SHP77 (cell line): Measurements from ENCODE around the gene CDKAL1.
"Not testable (repeated sequence)": the region's sequence is repeated elsewhere in the genome, so short reads cannot be mapped to it uniquely, and the experiment has no call there.

Experiments used
- DNase-seq, 2 experiments: peaks; one replicate each; lab custom pipeline; 2025; lab: John Stamatoyannopoulos, UW

CDKAL1 gene

GRCh38 chr6:20797597-20797996, 263.3 kb downstream of the CDKAL1 start:
- no peak for DNase-seq

GRCh38 chr6:20800229-20800628, 266.0 kb downstream of the CDKAL1 start:
- no peak for DNase-seq

- DNase-seq, result no peak
These were observed 266.4 kb downstream of the CDKAL1 start for GRCh38 chr6:20800653-20801052.

GRCh38 chr6:20801595-20801994, 267.3 kb downstream of the CDKAL1 start:
- DNase-seq, result no peak

GRCh38 chr6:20802596-20802995, 268.3 kb downstream of the CDKAL1 start:
- no peak for DNase-seq

GRCh38 chr6:20805021-20805420, 270.8 kb downstream of the CDKAL1 start:
- no peak for DNase-seq

- no peak for DNase-seq
These were observed 272.4 kb downstream of the CDKAL1 start for GRCh38 chr6:20806669-20807068.

- no peak for DNase-seq
These were observed 274.2 kb downstream of the CDKAL1 start for GRCh38 chr6:20808439-20808838.

GRCh38 chr6:20808924-20809323, 274.7 kb downstream of the CDKAL1 start:
- DNase-seq, result no peak

GRCh38 chr6:20810727-20811108, 276.5 kb downstream of the CDKAL1 start:
- no peak for DNase-seq

GRCh38 chr6:20811109-20811761, 277.0 kb downstream of the CDKAL1 start:
- DNase-seq, result no peak

- no peak for DNase-seq
These were observed 278.5 kb downstream of the CDKAL1 start for GRCh38 chr6:20812776-20813175.

GRCh38 chr6:20814494-20814893, 280.2 kb downstream of the CDKAL1 start:
- no peak for DNase-seq

- no peak for DNase-seq
These were observed 281.9 kb downstream of the CDKAL1 start for GRCh38 chr6:20816126-20816525.

- no peak for DNase-seq
These were observed 283.6 kb downstream of the CDKAL1 start for GRCh38 chr6:20817806-20818320.

- DNase-seq, result no peak
These were observed 285.6 kb downstream of the CDKAL1 start for GRCh38 chr6:20819774-20820400.

GRCh38 chr6:20826378-20826777, 292.1 kb downstream of the CDKAL1 start:
- no peak for DNase-seq

GRCh38 chr6:20827798-20828197, 293.5 kb downstream of the CDKAL1 start:
- no peak for DNase-seq

- no peak for DNase-seq
These were observed 296.3 kb downstream of the CDKAL1 start for GRCh38 chr6:20830576-20830975.

- DNase-seq, result not testable (repeated sequence)
These were observed 297.0 kb downstream of the CDKAL1 start for GRCh38 chr6:20831251-20831650.

- DNase-seq, result no peak
These were observed 299.7 kb downstream of the CDKAL1 start for GRCh38 chr6:20833881-20834515.

GRCh38 chr6:20835315-20836010, 301.2 kb downstream of the CDKAL1 start:
- no peak for DNase-seq

GRCh38 chr6:20837189-20837588, 302.9 kb downstream of the CDKAL1 start:
- no peak for DNase-seq
